Tibial nerve (tissue), 4 donors: ENCODE measurements around the gene LLPH. TPM values are rescaled to one million over a fixed set of nuclear protein-coding genes. Genes with fewer than 3 reads are reported as not detected.

ENCODE experiments used
- DNase-seq, 2 donors: peaks; one replicate each; pipeline ENCODE4 v3.0.0-alpha.2; 2019; ENCODE audit warnings: low spot score in 2 of 2
- H3K27ac ChIP-seq, 4 donors: fragments of 200-600 bp; sonication (generic) in 3 of 4; one replicate each; pipeline ENCODE4 v1.5.1; 2017 to 2019; ENCODE audit warnings: mild to moderate bottlenecking in 1 of 4
- H3K27me3 ChIP-seq, 2 donors: fragments of 200-600 bp; sonication (generic) in 1 of 2; one replicate each; pipeline versions ENCODE4 v1.5.1 to v1.6.0; 2017 to 2019
- H3K36me3 ChIP-seq, 3 donors: fragments of 200-600 bp; sonication (generic); one replicate each; pipeline ENCODE4 v1.5.1; 2018 to 2019
- H3K4me1 ChIP-seq, 4 donors: fragments of 200-600 bp; sonication (generic) in 3 of 4; one replicate each; pipeline ENCODE4 v1.5.1; 2017 to 2019
- H3K4me3 ChIP-seq, 4 donors: fragments of 200-600 bp; sonication (generic) in 3 of 4; one replicate each; pipeline ENCODE4 v1.5.1; 2017 to 2019; ENCODE audit warnings: mild to moderate bottlenecking in 1 of 4, moderate library complexity in 1 of 4
- H3K9me3 ChIP-seq, 4 donors: fragments of 200-600 bp; sonication (generic) in 3 of 4; one replicate each; pipeline ENCODE4 v1.5.1; 2017 to 2019
- EP300 ChIP-seq, 2 donors: sonication (generic); formaldehyde crosslinking; IDR thresholded peaks; one replicate each; pipeline ENCODE4 v1.6.1; 2017; ENCODE audit warnings: antibody characterized with exemption in 2 of 2, mild to moderate bottlenecking in 1 of 2
- POLR2A ChIP-seq, 2 donors: fragments of 450-650 bp; IDR thresholded peaks; one replicate each; pipeline ENCODE4 v1.6.1; 2017; ENCODE audit warnings: antibody characterized with exemption in 2 of 2, mild to moderate bottlenecking in 2 of 2, moderate library complexity in 2 of 2
- WGBS, 2 donors: methylation state at CpG; one replicate each; pipeline ENCODE4 v1.1.5; 2018; 5-methylcytosine and 5-hydroxymethylcytosine counted together
- total RNA-seq, 4 donors: library from RNA; depleted of rRNA; stranded (reverse); fragments of >200 nt; gene quantifications; one replicate each; pipeline ENCODE4 v1.1.0, GENCODE V29; 2016
- TF ChIP-seq, protein P1 (sequence below), 5 experiments: fragments of 200-600 bp in 3 of 5; fragments of 450-650 bp in 2 of 5; sonication (generic) in 3 of 5; IDR thresholded peaks; one replicate each; pipeline ENCODE4 v1.5.1; 2016 to 2019; ENCODE audit warnings: antibody characterized with exemption in 5 of 5, mild to moderate bottlenecking in 3 of 5, moderate library complexity in 2 of 5

LLPH gene
- total RNA-seq, 4 donors from 2014 or later, result 4.1 to 4.8 (median 4.4) TPM

DNA sequence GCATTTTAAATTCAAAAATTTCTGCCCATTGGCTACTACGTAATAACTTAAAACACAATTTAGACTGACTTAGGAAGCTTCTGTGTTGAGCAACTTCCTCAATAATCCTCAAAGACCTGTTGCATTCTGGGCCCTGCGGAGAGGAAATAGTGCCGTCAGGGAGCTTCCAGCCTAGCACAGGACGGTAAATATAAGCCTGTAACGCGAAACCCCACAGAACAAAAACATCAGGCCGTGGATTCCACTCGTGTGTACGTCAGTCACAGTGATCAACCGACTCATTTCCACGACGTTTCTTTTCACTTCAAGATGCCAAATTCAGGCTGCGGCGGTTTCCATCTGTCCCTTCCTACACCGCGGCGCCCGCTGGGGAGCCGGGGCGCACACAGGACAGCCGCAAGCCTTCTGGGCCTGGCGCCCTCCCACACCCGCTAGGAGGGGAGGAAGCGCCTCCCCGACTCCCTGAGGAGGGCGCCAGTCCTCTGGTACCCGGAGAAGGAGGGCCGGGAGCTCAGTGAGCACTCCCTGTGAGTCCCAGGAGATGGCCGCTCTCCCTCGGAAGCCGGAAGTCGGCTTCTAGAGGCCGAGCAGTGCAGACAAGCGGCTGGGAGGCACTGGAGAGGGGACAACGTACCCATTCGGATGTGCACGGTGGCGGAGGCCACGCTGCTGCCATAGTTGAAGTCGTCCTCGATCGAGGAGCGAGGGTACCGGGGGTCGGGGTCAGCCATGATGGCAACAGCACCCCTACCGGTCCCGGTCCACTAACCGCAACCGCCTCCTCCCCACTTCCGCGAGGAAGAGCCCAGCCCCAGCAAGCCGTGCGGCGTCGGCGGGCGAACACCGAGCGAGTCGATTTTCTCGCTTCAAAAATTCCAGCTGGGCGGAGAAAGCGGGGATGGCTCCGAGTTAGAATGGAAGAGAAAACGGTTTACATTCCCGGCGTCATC is 38.9 kb upstream of the LLPH start, which contains the start of gene TMBIM4:
Gene TMBIM4, minus strand, starts transcription at position 776 of the 950 bp plus-strand sequence. Its CDS starts 45 bp downstream, at position 731.
- H3K27me3 ChIP-seq, result no peaks in the 10 kb centered on the region
- DNase-seq, result peak; percentile 66 to 74
- H3K9me3 ChIP-seq, result peaks cover 0 to 8% (median 0%) of the 10 kb centered on the region in 4 donors
- 0 to 1% methylated on average over 51 to 59 of the region's 67 CpGs for WGBS, 2 donors
- TF ChIP-seq POLR2A (IDR thresholded peaks at IDR 0.05), result peak; percentile 56 to 78
- TF ChIP-seq, protein P1, sequence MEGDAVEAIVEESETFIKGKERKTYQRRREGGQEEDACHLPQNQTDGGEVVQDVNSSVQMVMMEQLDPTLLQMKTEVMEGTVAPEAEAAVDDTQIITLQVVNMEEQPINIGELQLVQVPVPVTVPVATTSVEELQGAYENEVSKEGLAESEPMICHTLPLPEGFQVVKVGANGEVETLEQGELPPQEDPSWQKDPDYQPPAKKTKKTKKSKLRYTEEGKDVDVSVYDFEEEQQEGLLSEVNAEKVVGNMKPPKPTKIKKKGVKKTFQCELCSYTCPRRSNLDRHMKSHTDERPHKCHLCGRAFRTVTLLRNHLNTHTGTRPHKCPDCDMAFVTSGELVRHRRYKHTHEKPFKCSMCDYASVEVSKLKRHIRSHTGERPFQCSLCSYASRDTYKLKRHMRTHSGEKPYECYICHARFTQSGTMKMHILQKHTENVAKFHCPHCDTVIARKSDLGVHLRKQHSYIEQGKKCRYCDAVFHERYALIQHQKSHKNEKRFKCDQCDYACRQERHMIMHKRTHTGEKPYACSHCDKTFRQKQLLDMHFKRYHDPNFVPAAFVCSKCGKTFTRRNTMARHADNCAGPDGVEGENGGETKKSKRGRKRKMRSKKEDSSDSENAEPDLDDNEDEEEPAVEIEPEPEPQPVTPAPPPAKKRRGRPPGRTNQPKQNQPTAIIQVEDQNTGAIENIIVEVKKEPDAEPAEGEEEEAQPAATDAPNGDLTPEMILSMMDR (IDR thresholded peaks at IDR 0.05), result peak; percentile 47 to 88 (median 62)
- peak; percentile 18 to 87 for TF ChIP-seq EP300 (IDR thresholded peaks at IDR 0.05)
- H3K36me3 ChIP-seq, result peaks cover 0 to 5% (median 0%) of the 10 kb centered on the region in 3 donors
- H3K27ac ChIP-seq, result peak within 1 kb of the TSS; percentile 98 to 100 (median 99)
- H3K4me1 ChIP-seq, result peaks cover 0 to 27% (median 15%) of the 10 kb centered on the region in 4 donors
- H3K4me3 ChIP-seq, result peak within 1 kb of the TSS; percentile 76 to 89 (median 83)

DNA sequence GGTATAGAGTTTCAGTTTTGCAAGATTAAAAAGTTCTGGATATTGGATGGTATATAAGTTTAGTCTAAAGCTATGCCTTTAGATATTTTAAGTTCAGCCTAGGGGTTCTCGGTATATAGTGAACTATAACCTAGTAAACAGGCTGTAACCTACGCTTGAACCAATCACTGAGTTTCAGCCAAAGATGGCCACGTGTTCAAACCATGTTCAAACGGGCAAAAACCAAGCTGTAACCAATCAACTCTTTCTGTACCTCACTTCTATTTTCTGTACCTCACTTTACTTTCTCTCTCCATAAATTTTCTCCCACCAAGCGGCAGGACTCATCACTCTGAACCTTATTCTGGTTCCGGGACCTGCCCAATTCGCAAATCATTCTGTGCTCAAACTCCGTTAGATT is 37.9 kb upstream of the LLPH start:
- DNase-seq, result no peak
- peaks cover 0 to 5% (median 0%) of the 10 kb centered on the region in 3 donors for H3K36me3 ChIP-seq
- H3K9me3 ChIP-seq, result peaks cover 0 to 8% (median 0%) of the 10 kb centered on the region in 4 donors
- H3K27me3 ChIP-seq, result no peaks in the 10 kb centered on the region
- H3K4me1 ChIP-seq, result peaks cover 0 to 30% (median 15%) of the 10 kb centered on the region in 4 donors
- TF ChIP-seq, protein P1 (IDR thresholded peaks at IDR 0.05), result no peak
- TF ChIP-seq POLR2A (IDR thresholded peaks at IDR 0.05) (no peak), EP300 (IDR thresholded peaks at IDR 0.05) (no peak)
- H3K27ac ChIP-seq, result peak overlapping the region; percentile 98 to 100 (median 99)
- 68 to 78% methylated on average over 8 of the region's 8 CpGs for WGBS, 2 donors
- peak overlapping the region in 3 of 4 donors; percentile 76 to 89 (median 87) for H3K4me3 ChIP-seq

DNA sequence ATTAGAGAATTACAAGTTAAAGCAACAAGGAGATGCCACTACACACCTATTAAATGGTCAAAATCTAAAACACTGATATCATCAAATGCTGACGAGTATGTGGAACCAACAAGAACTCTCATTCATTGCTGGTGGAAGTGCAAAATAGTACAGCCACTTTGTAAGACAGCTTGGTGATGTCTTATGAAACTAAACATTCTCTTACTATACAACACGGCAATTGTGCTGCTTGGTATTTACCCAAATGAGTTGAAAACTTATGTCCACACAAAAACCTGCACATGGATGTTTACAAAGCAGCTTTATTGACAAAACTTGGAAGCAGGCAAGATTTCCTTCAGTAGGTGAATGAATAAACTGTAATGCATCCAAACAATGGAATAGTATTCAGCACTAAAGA is 36.0 kb upstream of the LLPH start:
- H3K27ac ChIP-seq, result no peak overlapping the region
- H3K36me3 ChIP-seq, result peaks cover 0 to 5% (median 0%) of the 10 kb centered on the region in 3 donors
- peaks cover 0 to 45% (median 15%) of the 10 kb centered on the region in 4 donors for H3K4me1 ChIP-seq
- DNase-seq, result no peak
- H3K27me3 ChIP-seq, result no peaks in the 10 kb centered on the region
- H3K4me3 ChIP-seq, result no peak overlapping the region
- WGBS, 2 donors, result 69 to 78% methylated on average over 2 of the region's 2 CpGs
- TF ChIP-seq EP300 (IDR thresholded peaks at IDR 0.05), result no peak
- TF ChIP-seq, protein P1 (IDR thresholded peaks at IDR 0.05), result no peak
- no peak for TF ChIP-seq POLR2A (IDR thresholded peaks at IDR 0.05)
- peaks cover 0 to 8% (median 0%) of the 10 kb centered on the region in 4 donors for H3K9me3 ChIP-seq

DNA sequence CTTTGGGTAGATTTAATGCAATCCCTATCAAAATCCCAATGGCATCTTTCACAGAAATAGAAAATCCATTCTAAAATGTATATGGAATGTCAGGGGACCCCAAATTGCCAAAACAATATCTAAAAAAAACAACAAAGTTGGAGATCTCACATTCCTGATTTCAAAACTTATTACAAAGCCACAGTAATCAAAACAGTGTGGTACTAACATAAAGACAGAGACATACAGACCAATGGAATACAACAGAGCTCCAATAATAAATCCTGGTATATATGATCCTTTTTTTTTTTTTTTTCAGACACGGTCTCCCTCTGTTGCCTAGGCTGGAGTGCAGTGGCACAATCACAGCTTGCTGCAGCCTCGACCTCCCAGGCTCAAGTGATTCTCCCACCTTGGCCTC is 34.6 kb upstream of the LLPH start:
- H3K36me3 ChIP-seq, result peaks cover 0 to 18% (median 0%) of the 10 kb centered on the region in 3 donors
- peaks cover 0 to 8% (median 0%) of the 10 kb centered on the region in 4 donors for H3K9me3 ChIP-seq
- 91 to 97% methylated on average over 2 of the region's 2 CpGs for WGBS, 2 donors
- no peaks in the 10 kb centered on the region for H3K27me3 ChIP-seq
- TF ChIP-seq EP300 (IDR thresholded peaks at IDR 0.05) (no peak), POLR2A (IDR thresholded peaks at IDR 0.05) (no peak)
- TF ChIP-seq, protein P1 (IDR thresholded peaks at IDR 0.05), result no peak
- H3K27ac ChIP-seq, result no peak overlapping the region
- no peak for DNase-seq
- H3K4me1 ChIP-seq, result peaks cover 0 to 43% (median 13%) of the 10 kb centered on the region in 4 donors
- no peak overlapping the region for H3K4me3 ChIP-seq
